DND-41 (cell line): ENCODE results near the gene VAMP1.

ENCODE experiments used
- CTCF ChIP-seq: IDR thresholded peaks from 2 replicates; pipeline ENCODE4 v1.5.1; 2012; ENCODE audit warnings: borderline replicate concordance, low read length, moderate library complexity, mild to moderate bottlenecking; ENCODE audit not compliant: poor library complexity, severe bottlenecking; ENCODE audit errors: extremely low read depth
- EZH2 ChIP-seq: IDR thresholded peaks from 3 replicates; pipeline ENCODE4 v1.6.1; 2012; ENCODE audit warnings: borderline replicate concordance, low read depth, mild to moderate bottlenecking, moderate library complexity, low read length, inconsistent platforms; ENCODE audit not compliant: severe bottlenecking

GRCh38 chr12:6440391-6440790 is 30.1 kb downstream of the VAMP1 start:
- TF ChIP-seq CTCF (no peak), EZH2 (no peak)
